A673 (cell line): ENCODE results near the gene SAP130.

Source experiments
- EZH2 ChIP-seq: fragments of 200-600 bp; sonication (generic); IDR thresholded peaks from 2 replicates; pipeline ENCODE4 v1.6.1; 2017; ENCODE audit warnings: borderline replicate concordance, low read depth, mild to moderate bottlenecking, mixed read lengths, antibody characterized with exemption, low read length; ENCODE audit not compliant: poor library complexity, severe bottlenecking
- TF ChIP-seq, protein P1 (sequence below): fragments of 300-800, 200-600 bp; sonication (generic); conservative IDR thresholded peaks from 2 replicates; pipeline ENCODE4 v1.5.1; 2017; ENCODE audit warnings: low read depth, mild to moderate bottlenecking, antibody characterized with exemption, low read length, moderate library complexity, mixed read lengths

- TF ChIP-seq, protein P1, sequence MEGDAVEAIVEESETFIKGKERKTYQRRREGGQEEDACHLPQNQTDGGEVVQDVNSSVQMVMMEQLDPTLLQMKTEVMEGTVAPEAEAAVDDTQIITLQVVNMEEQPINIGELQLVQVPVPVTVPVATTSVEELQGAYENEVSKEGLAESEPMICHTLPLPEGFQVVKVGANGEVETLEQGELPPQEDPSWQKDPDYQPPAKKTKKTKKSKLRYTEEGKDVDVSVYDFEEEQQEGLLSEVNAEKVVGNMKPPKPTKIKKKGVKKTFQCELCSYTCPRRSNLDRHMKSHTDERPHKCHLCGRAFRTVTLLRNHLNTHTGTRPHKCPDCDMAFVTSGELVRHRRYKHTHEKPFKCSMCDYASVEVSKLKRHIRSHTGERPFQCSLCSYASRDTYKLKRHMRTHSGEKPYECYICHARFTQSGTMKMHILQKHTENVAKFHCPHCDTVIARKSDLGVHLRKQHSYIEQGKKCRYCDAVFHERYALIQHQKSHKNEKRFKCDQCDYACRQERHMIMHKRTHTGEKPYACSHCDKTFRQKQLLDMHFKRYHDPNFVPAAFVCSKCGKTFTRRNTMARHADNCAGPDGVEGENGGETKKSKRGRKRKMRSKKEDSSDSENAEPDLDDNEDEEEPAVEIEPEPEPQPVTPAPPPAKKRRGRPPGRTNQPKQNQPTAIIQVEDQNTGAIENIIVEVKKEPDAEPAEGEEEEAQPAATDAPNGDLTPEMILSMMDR = no peak
- no peak for TF ChIP-seq EZH2
These were observed 9.8 kb upstream of the SAP130 start for GRCh38 chr2:128037649-128038048.
